GM10266 (cell line): ENCODE data around the gene TNC.

Experiments used
- DNase-seq: peaks from one replicate; pipeline ENCODE4 v3.0.0; 2012; ENCODE audit errors: extremely low spot score
- CTCF ChIP-seq: IDR thresholded peaks from 2 replicates; pipeline ENCODE4 v1.5.1; 2012; ENCODE audit warnings: mild to moderate bottlenecking, low read depth; ENCODE audit not compliant: control insufficient read depth, insufficient read depth; ENCODE audit errors: missing control alignments

TNC gene

GRCh38 chr9:115058175-115058574 lies 59.8 kb downstream of the TNC start:
- DNase-seq = no peak
- no peak for TF ChIP-seq CTCF

GRCh38 chr9:115057559-115057958 lies 60.4 kb downstream of the TNC start:
- DNase-seq = no peak
- TF ChIP-seq CTCF = no peak

- no peak for TF ChIP-seq CTCF
- DNase-seq = no peak
Observed at GRCh38 chr9:115050002-115050490, 67.9 kb downstream of the TNC start.

- no peak for TF ChIP-seq CTCF
- DNase-seq = no peak
Observed at GRCh38 chr9:115046824-115047223, 71.1 kb downstream of the TNC start.

- no peak for TF ChIP-seq CTCF
- DNase-seq = no peak
Observed at GRCh38 chr9:115046199-115046598, 71.8 kb downstream of the TNC start.

- TF ChIP-seq CTCF = no peak
- DNase-seq = no peak
Observed at GRCh38 chr9:115043632-115044031, 74.3 kb downstream of the TNC start.

GRCh38 chr9:115042781-115043509 lies 75.0 kb downstream of the TNC start:
- DNase-seq = peak; percentile 23
- no peak for TF ChIP-seq CTCF
